Thymus (tissue), 14 donors: ENCODE measurements around the gene C19orf81. TPM values are rescaled to one million over a fixed set of nuclear protein-coding genes. Genes with fewer than 3 reads are reported as not detected.
"Not testable (repeated sequence)": the region's sequence is repeated elsewhere in the genome, so short reads cannot be mapped to it uniquely, and the experiment has no call there.

ENCODE experiments used
- DNase-seq, 9 donors: peaks; one replicate each; pipeline ENCODE4 v3.0.0-alpha.2; 2013; ENCODE audit warnings: low spot score in 9 of 9, low read depth in 6 of 9, missing footprints in 1 of 9
- H3K27ac ChIP-seq, 2 donors: one replicate each; pipeline ENCODE4 v1.5.1; 2013; ENCODE audit warnings: control low read depth in 1 of 2, low read depth in 1 of 2, low read length in 1 of 2, mild to moderate bottlenecking in 1 of 2, moderate library complexity in 1 of 2
- H3K27me3 ChIP-seq, 2 donors: one replicate each; pipeline ENCODE4 v1.5.1; 2013; ENCODE audit warnings: low read length in 1 of 2; ENCODE audit not compliant: control insufficient read depth in 2 of 2, insufficient read depth in 1 of 2
- H3K36me3 ChIP-seq, 2 donors: one replicate each; pipeline ENCODE4 v1.5.1; 2013; ENCODE audit warnings: low read length in 1 of 2, mild to moderate bottlenecking in 1 of 2, moderate library complexity in 1 of 2; ENCODE audit not compliant: control insufficient read depth in 2 of 2, insufficient read depth in 2 of 2
- H3K4me1 ChIP-seq, 2 donors: one replicate each; pipeline ENCODE4 v1.5.1; 2013; ENCODE audit warnings: low read length in 2 of 2; ENCODE audit not compliant: control insufficient read depth in 2 of 2, insufficient read depth in 2 of 2
- H3K4me3 ChIP-seq, 2 donors: one replicate each; pipeline ENCODE4 v1.5.1; 2013; ENCODE audit warnings: low read length in 2 of 2, control low read depth in 1 of 2, mild to moderate bottlenecking in 1 of 2
- H3K9me3 ChIP-seq, 2 donors: one replicate each; pipeline ENCODE4 v1.5.1; 2013; ENCODE audit warnings: low read length in 1 of 2, mild to moderate bottlenecking in 1 of 2; ENCODE audit not compliant: control insufficient read depth in 2 of 2, insufficient read depth in 1 of 2
- WGBS: extraction: QIAGEN DNeasy Blood & Tissue Kit; methylation state at CpG from one replicate; pipeline ENCODE4 v1.1.7; 2013; 5-methylcytosine and 5-hydroxymethylcytosine counted together
- long read RNA-seq, 10 donors: transcript quantifications; one replicate each; lab custom pipeline, GENCODE V29; 2026
- polyA plus RNA-seq: library from polyadenylated mRNA; stranded (reverse); fragments of 200-250 nt; gene quantifications from one replicate; pipeline ENCODE4 v1.2.3, GENCODE V29; 2013
- total RNA-seq: library from RNA; stranded (reverse); fragments of 120-200 nt; gene quantifications from one replicate; pipeline ENCODE4 v1.2.4, GENCODE V29; 2013
- donor health status: healthy.

C19orf81 gene
- total RNA-seq: 0.61 TPM
- polyA plus RNA-seq: not detected
- long read RNA-seq, donor 1: 0 reads
- long read RNA-seq, donor 2: 0 reads
- long read RNA-seq, donor 3: 0 reads
- long read RNA-seq, donor 4: 0 reads
- long read RNA-seq, donor 5, partial matches to known transcripts: 0 of 1 reads
- long read RNA-seq, donor 5, other reads (novel, unspliced or antisense): 0 of 1 reads
- long read RNA-seq, donor 6: 0 reads
- long read RNA-seq, donor 7: 0 reads
- long read RNA-seq, donor 8: 0 reads
- long read RNA-seq, donor 9: 0 reads
- long read RNA-seq, donor 10: 0 reads

DNA sequence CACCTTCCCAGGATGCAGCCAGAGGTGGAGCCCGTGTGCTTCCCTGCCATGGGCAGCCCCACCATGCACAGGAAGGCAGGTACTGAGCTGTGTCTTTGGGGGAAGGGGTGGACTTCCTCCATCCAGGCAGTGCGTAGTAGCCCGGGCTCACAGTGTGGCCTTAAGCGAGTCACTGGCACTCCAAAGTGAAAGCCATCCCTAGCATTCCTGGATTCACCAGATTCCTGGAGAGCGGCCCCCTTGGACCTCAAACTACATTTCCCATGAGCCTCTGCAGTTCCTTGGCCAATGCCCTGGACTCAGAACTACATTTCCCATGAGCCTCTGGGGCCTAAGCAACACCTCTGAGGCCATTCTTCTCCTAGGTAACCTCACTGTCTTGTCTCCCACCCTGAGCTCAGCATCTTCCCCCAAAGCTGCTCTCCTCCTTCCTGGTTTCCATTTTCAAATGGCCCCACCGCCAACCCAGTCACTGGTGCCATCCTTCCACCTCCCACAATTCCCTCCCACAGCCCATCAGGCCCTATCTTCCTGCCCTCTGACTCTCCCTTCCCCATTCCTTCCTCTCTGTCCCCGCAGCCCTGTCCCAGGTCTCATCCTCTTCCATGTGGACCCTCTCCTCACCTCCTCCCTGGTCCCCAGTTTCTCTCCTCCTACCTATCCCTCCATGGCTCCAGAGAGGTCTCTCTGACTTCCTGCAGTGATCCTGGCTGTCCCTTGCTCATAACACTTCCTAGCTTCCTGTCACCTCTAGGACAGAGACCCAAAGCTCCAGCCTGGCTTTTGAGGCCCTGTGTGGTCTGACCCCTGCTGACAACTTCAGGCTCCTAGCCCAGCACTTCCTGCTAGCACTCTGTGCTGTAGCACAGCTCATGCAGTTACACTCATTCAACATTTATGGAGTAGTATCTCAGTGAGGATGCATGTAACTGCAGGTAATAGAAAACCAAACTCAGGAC, at the start of gene C19orf81:
TSS of gene C19orf81 (plus strand) at position 13 of the 959 bp plus-strand sequence. CDS start at position 13, 0 bp downstream.
- WGBS: 44% methylated on average over 7 of the region's 7 CpGs
- Histone ChIP-seq H3K9me3 (no peaks in the 10 kb centered on the region), H3K4me3 (no peak within 1 kb of the TSS), H3K27me3 (peaks cover 0 to 2% of the 10 kb centered on the region in 2 donors), H3K27ac (no peak within 1 kb of the TSS), H3K36me3 (no peaks in the 10 kb centered on the region), H3K4me1 (no peaks in the 10 kb centered on the region)
- DNase-seq: no peak

DNA sequence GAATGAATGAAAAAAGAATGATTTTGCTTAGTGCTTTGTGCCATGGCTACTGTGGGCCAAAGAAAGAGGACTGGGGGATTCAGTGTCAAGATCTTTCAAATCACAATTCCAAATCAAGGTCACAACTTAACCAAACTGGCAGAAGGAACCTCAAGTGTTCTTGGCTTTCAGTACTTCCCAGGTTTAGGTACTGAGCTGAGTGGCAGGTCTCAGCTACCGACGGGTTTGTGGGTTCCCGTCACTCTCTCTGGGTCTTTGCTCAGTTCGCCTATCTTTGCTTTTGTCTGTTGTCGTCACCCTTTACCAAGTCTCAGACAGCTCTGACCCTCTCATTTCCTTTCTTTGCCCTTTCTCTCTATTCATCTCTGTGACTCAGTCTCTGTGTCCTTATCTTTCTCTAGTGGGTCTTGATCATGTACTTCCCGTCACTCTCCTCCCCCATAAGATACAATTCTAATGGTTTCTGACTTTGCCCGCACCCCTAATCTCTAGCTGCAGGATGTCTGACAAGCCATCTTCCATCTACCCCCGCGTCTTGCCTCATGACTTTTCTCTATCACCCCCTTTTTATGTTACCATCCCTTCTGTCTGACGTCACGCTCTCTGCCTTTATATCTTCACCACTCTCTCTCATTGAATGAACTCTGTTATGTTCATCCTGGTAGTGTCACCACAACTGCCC, 47.7 kb upstream of the C19orf81 start:
- no peaks in the 10 kb centered on the region for H3K36me3 ChIP-seq
- H3K27ac ChIP-seq: no peak overlapping the region
- no peaks in the 10 kb centered on the region for H3K4me1 ChIP-seq
- peaks cover 0 to 8% of the 10 kb centered on the region in 2 donors for H3K27me3 ChIP-seq
- WGBS: 76% methylated on average over 11 of the region's 11 CpGs
- no peak for DNase-seq
- H3K9me3 ChIP-seq: peaks cover 0 to 3% of the 10 kb centered on the region in 2 donors
- H3K4me3 ChIP-seq: no peak overlapping the region

DNA sequence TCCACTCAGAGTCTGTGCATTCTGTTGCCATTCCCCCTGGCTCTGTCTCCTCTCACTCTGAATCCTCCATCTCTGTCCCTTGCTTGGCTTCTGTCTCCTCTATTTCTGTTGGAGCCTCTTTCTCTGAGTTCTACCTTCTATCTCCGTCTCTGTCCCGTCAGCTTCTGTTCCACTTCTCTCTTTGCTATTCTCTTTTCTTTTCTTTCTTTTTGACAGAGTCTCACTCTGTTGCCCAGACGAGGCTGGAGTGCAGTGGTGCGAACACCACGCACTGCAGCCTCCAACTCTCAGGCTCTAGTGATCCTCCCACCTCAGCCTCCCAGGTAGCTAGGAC, 47.2 kb upstream of the C19orf81 start:
- Histone ChIP-seq H3K4me3 (no peak overlapping the region), H3K36me3 (no peaks in the 10 kb centered on the region), H3K27ac (no peak overlapping the region), H3K27me3 (peaks cover 0 to 10% of the 10 kb centered on the region in 2 donors), H3K4me1 (no peaks in the 10 kb centered on the region), H3K9me3 (peaks cover 0 to 7% of the 10 kb centered on the region in 2 donors)
- 90% methylated on average over 5 of the region's 5 CpGs for WGBS
- no peak for DNase-seq

DNA sequence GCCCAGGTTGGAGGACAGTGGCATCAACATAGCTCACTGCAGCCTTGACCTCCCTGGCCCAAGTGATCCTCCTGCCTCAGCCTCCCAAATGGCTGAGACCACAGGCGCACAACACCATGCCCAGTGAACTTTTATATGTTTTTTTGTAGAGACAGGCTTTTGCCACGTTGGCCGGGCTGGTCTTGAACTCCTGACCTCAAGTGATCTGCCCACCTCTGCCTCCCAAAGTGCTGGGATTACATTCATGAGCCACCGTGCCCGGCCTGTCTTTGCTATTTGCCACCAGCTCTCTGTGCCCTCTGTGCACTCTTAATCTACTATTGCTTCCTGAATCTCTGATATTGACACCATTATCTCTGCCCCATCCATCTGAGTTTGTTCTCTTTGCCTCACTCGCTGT, 46.7 kb upstream of the C19orf81 start:
- Histone ChIP-seq H3K4me1 (no peaks in the 10 kb centered on the region), H3K36me3 (no peaks in the 10 kb centered on the region), H3K9me3 (peaks cover 0 to 11% of the 10 kb centered on the region in 2 donors), H3K27ac (no peak overlapping the region), H3K4me3 (no peak overlapping the region), H3K27me3 (peaks cover 0 to 12% of the 10 kb centered on the region in 2 donors)
- WGBS: 89% methylated on average over 6 of the region's 6 CpGs
- DNase-seq: no peak

DNA sequence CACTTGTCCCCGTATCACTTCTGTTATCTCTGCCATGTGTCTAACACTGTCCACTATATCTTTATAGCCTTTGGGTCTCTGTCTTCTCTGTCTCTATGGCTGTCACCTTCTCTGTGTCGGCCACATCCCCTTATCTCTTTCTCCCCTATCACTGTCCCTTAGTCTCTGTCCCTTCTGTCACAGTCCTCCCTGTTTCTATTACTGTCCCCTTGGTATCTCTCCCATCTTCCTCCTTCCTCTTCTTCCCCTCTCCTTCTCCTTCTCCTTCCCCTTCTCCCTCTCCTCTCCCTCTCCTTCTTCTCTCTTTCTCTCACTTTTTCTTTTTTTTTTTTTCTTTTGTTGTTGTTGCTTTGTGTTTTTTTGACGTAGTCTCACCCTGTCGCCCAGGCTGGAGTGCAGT, 46.3 kb upstream of the C19orf81 start:
- 92% methylated on average over 4 of the region's 4 CpGs for WGBS
- Histone ChIP-seq H3K27ac (no peak overlapping the region), H3K4me1 (no peaks in the 10 kb centered on the region), H3K4me3 (no peak overlapping the region), H3K36me3 (no peaks in the 10 kb centered on the region), H3K9me3 (peaks cover 0 to 16% of the 10 kb centered on the region in 2 donors), H3K27me3 (peaks cover 0 to 14% of the 10 kb centered on the region in 2 donors)
- no peak for DNase-seq

DNA sequence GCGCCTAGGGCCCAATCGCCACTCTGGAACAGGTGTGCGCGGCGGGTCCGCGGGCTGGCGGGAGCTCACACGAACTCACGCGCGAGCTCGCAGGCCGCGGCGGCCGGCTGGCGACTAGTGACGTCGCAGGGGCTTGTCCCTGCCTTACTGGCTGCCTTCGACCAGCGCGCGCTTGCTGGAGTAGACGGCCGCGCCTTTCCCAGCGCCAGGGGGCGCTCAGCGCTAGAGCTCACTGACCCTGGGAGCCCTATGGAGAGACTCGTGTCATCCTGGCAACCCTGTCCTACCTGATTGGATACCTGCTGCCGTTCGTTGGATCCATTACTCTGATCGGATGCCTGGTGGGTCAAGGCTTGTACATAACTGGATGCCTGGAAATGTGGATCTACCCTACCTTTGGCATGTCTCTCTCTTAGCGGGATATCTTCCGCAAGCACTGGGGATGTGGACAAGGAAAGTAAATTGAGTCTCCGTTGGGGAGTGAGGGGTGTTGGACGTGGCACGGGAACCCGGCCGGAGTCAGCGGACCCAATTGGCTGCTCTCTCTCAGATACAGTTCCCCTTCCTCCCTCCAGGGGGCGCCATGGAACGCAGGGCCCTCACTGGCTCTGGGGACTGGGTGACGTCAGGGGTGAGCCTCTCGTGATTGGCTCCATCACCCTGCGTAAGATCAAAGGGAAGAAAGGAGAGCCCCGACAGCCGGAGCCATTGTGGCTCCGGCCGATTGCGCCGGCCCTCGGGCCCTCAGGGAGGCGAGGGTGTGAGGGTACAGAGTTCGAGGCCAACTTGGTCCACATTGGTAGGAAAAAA, 44.8 kb upstream of the C19orf81 start:
- H3K9me3 ChIP-seq: peaks cover 0 to 18% of the 10 kb centered on the region in 2 donors
- H3K27ac ChIP-seq, H3K4me3 ChIP-seq, H3K4me1 ChIP-seq, H3K36me3 ChIP-seq, DNase-seq: not testable (repeated sequence)
- 51% methylated on average over 43 of the region's 56 CpGs for WGBS
- peaks cover 0 to 21% of the 10 kb centered on the region in 2 donors for H3K27me3 ChIP-seq

DNA sequence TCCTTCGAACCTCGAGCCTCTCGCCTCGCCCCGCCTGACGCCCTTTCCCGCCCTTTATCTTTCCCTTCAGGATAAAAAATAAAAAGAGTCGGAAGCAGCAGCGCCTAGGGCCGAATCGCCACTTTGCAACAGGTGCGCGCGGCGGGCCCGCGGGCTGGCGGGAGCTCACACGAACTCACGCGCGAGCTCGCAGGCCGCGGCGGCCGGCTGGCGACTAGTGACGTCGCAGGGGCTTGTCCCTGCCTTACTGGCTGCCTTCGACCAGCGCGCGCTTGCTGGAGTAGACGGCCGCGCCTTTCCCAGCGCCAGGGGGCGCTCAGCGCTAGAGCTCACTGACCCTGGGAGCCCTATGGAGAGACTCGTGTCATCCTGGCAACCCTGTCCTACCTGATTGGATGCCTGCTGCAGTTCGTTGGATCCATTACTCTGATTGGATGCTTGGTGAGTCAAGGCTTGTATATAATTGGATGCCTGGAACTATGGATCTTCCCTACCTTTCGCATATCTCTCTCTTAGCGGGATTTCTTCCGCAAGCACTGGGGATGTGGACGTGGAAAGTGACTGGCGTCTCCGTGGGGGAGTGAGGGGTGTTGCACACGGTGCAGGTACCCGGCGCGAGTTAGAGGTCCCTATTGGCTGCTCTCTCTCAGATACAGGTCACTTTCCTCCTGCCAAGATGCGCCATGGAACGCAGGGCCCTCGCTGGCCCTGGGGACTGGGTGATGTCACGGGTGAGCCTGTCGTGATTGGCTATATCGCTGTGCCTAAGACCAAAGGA, 43.0 kb upstream of the C19orf81 start:
- H3K4me1 ChIP-seq, DNase-seq, H3K27ac ChIP-seq, H3K36me3 ChIP-seq, H3K4me3 ChIP-seq: not testable (repeated sequence)
- Histone ChIP-seq H3K9me3 (peaks cover 0 to 18% of the 10 kb centered on the region in 2 donors), H3K27me3 (peaks cover 0 to 21% of the 10 kb centered on the region in 2 donors)
- 44% methylated on average over 46 of the region's 58 CpGs for WGBS

DNA sequence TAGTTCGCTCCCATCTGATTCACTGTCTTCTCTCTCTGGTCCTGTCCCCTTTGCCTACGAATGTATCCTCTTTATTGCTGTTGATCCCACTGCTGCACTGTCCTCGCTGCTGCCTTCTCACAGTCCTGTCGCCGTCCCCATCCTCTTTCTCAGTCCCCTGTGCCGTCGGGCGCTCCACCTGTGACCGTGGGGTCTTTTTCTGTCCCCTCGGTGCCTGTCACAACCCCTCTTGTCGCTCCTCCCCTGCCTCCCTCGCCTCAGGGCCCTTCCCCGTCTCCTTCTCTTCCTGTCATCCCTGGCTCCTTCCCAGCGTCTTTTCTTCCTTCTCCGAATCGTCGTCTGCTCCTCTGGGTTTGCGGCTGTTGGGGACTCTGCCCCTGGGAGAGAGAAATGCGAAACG, 41.9 kb upstream of the C19orf81 start:
- no peak overlapping the region for H3K27ac ChIP-seq
- no peaks in the 10 kb centered on the region for H3K4me1 ChIP-seq
- no peak for DNase-seq
- peaks cover 0 to 17% of the 10 kb centered on the region in 2 donors for H3K27me3 ChIP-seq
- H3K36me3 ChIP-seq: no peaks in the 10 kb centered on the region
- H3K4me3 ChIP-seq: no peak overlapping the region
- 75% methylated on average over 20 of the region's 20 CpGs for WGBS
- H3K9me3 ChIP-seq: peaks cover 0 to 18% of the 10 kb centered on the region in 2 donors
